Measurements from ENCODE around the gene EGFL6. TPM values are rescaled to one million over a fixed set of nuclear protein-coding genes. Genes with fewer than 3 reads are reported as not detected.
"Not testable (repeated sequence)": the region's sequence is repeated elsewhere in the genome, so short reads cannot be mapped to it uniquely, and the experiment has no call there.

The EGFL6 gene
- total RNA-seq, 2 experiments from 2014 or later = 14.2 to 15.6 TPM

DNA sequence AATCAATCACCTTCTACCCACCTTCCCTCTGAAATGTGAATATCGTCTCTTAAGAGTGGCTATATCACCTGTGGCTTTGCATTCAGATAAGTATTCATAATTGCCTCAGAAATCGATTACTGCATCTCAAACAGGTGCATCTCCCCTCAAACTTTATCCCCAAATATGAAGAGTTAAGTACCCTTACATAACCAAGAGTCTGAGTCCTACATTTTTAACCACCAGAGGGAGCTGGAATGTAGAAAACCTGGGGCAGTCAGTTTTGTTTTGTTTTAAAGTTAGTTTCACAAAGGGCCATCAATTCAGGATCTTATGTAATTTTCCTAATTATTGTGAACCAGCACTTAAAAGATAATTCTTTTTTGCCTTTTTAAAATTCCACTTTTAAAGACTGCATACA lies 89.2 kb downstream of the EGFL6 start:
- CTCF ChIA-PET = interaction anchor here (0.7 to 1.5 kb wide), 5 partner anchors 11 to 375 kb away, joined by 3 to 5 read pairs (median 4); no protein-coding TSS in a partner anchor
- Mint-ChIP-seq H3K4me1 (ENCODE audit: low read depth) (peaks cover 25% of the 10 kb centered on the region), H3K27me3 (ENCODE audit: low read depth) (no peaks in the 10 kb centered on the region), H3K27ac (no peak overlapping the region), H3K4me3 (no peak overlapping the region), H3K36me3 (ENCODE audit: low read depth) (peaks cover 15% of the 10 kb centered on the region), H3K9me3 (ENCODE audit: insufficient read depth) (no peaks in the 10 kb centered on the region)
- DNase-seq = peak; percentile 40
- POLR2A ChIA-PET = no interaction called here
- ATAC-seq = peak; percentile 51

DNA sequence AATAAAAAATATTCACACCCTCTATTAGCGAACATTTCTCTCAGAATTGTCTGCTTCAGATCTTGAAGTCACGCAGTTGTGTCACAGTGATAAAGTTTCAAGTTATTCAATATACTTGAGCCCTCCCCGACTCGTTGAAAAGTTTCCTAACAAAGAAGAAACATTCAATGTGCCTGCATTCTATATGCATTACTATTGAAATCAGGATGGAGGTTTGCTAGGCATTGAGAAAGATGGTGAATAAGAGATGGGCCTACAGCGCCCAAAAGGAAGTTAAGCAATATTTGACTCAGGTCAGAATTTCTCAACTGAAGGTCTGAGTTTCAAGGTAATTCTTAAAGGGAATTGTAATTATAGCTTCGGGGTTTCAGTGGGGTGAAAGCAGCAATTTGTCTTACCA lies 89.7 kb downstream of the EGFL6 start:
- ATAC-seq (no peak), DNase-seq (no peak)
- Mint-ChIP-seq H3K4me3 (no peak overlapping the region), H3K36me3 (ENCODE audit: low read depth) (peaks cover 17% of the 10 kb centered on the region), H3K9me3 (ENCODE audit: insufficient read depth) (no peaks in the 10 kb centered on the region), H3K4me1 (ENCODE audit: low read depth) (peaks cover 25% of the 10 kb centered on the region), H3K27me3 (ENCODE audit: low read depth) (no peaks in the 10 kb centered on the region), H3K27ac (no peak overlapping the region)
- ChIA-PET POLR2A (no interaction called here), CTCF (interaction anchor here (0.7 to 1.5 kb wide), 4 partner anchors 10 to 373 kb away, joined by 3 to 5 read pairs (median 4); no protein-coding TSS in a partner anchor)

DNA sequence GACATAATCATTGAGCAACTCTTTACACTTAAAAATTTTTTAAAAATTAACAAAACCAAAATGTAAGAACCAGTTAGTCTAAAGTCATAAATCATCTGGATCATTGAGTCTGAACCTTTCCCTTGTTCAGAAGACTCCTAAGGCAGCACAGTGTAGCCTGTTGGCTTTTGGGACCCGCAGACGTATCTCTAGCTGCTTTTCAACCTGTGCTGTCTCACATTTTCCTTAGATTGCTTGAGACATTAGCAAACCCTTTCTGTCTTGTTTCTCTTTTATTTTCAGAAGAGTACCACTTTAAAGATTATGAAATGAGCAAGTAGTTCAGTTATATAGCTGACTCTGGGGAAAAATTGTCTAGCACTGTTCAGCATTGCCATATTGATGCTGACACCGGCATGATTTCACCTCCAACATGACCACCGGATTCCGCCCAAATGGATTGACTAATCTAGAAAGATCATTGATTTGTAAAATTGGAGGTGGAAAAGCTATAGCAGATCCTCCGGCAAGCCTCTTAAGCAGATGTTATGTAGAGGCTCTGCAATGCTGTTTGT lies 92.4 kb downstream of the EGFL6 start:
- ChIA-PET POLR2A (interaction anchor here (0.7 to 0.8 kb wide), 2 partner anchors 8 to 36 kb away, joined by 3 read pairs; no protein-coding TSS in a partner anchor), CTCF (interaction anchor here (1.0 to 1.5 kb wide), 5 partner anchors 16 to 155 kb away, joined by 3 to 4 read pairs (median 3); partner anchors contain the start of genes OFD1 and TRAPPC2)
- Mint-ChIP-seq H3K4me1 (ENCODE audit: low read depth) (peaks cover 11% of the 10 kb centered on the region), H3K9me3 (ENCODE audit: insufficient read depth) (no peaks in the 10 kb centered on the region), H3K27ac (no peak overlapping the region), H3K36me3 (ENCODE audit: low read depth) (peaks cover 17% of the 10 kb centered on the region), H3K27me3 (ENCODE audit: low read depth) (no peaks in the 10 kb centered on the region), H3K4me3 (no peak overlapping the region)
- ATAC-seq (no peak), DNase-seq (no peak)

DNA sequence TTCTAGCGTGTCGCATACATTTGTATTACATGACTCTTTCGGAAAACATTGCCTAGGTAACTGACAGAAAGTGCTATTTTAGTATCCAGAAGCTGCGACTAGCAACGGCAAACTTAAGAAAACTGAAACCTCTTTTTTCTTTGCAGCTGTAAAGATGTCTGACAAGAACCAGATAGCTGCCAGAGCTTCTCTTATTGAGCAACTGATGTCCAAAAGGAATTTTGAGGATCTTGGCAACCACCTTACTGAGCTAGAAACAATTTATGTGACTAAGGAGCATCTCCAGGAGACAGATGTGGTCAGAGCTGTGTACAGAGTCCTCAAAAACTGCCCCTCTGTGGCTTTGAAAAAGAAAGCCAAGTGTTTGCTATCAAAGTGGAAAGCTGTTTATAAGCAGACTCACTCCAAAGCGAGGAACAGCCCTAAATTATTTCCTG lies 93.0 kb downstream of the EGFL6 start:
- no peak overlapping the region for H3K4me3 Mint-ChIP-seq

DNA sequence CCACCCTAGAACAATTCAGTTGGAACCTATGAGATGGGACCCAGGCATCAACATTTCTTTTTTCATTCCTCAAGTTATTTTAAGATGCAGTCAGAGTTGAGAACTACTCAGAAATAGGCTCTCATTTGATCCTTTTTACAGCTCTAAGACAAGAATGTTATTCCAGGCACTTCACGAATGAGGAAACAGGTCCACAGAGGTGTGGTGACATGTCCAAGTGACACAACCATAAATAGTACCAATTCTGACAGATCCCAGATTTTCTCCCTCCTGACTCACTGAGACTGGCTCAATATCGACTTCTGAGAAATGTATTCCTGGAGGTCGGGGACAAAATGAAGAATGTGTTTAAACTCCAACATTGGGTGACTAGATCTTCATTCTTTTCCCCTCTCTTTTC lies 94.6 kb downstream of the EGFL6 start:
- Mint-ChIP-seq H3K4me1 (ENCODE audit: low read depth) (peaks cover 2% of the 10 kb centered on the region), H3K9me3 (ENCODE audit: insufficient read depth) (no peaks in the 10 kb centered on the region), H3K4me3 (no peak overlapping the region), H3K36me3 (ENCODE audit: low read depth) (peaks cover 16% of the 10 kb centered on the region), H3K27ac (no peak overlapping the region), H3K27me3 (ENCODE audit: low read depth) (no peaks in the 10 kb centered on the region)
- no peak for DNase-seq
- no peak for ATAC-seq
- POLR2A ChIA-PET = no interaction called here
- CTCF ChIA-PET = no interaction called here

More for the DNA sequence above, 93.0 kb downstream of the EGFL6 start:
- Mint-ChIP-seq H3K27ac (no peak overlapping the region), H3K9me3 (ENCODE audit: insufficient read depth) (no peaks in the 10 kb centered on the region), H3K36me3 (ENCODE audit: low read depth) (peaks cover 16% of the 10 kb centered on the region), H3K4me1 (ENCODE audit: low read depth) (peaks cover 11% of the 10 kb centered on the region), H3K27me3 (ENCODE audit: low read depth) (no peaks in the 10 kb centered on the region)
- ChIA-PET CTCF (interaction anchor here (1.0 to 1.5 kb wide), 5 partner anchors 16 to 155 kb away, joined by 3 to 4 read pairs (median 3); partner anchors contain the start of genes OFD1 and TRAPPC2), POLR2A (interaction anchor here (0.7 to 0.8 kb wide), 2 partner anchors 7 to 36 kb away, joined by 3 read pairs; no protein-coding TSS in a partner anchor)
- ATAC-seq = no peak
- no peak for DNase-seq

DNA sequence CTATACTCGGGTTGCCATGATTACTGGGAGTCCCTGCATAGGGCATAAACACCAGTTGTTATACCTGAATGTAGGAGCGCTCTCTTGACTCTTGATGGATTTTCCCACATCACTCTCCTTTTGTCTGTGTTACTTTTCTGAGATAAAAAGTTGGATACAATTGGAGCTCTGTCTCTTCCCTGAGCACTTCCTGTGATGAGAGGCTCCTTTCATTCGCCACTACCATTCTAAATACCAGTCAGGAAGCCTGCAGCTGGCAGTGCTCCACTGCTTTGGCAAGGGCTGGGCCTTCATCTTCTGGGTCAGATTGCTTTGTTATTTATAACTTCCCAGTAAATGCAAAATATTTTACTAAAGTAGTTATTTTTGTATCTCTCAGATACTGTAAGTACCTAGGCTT lies 97.4 kb downstream of the EGFL6 start:
- H3K9me3 Mint-ChIP-seq (ENCODE audit: insufficient read depth) = no peaks in the 10 kb centered on the region
- peaks cover 16% of the 10 kb centered on the region for H3K36me3 Mint-ChIP-seq (ENCODE audit: low read depth)
- no peak overlapping the region for H3K27ac Mint-ChIP-seq
- H3K4me1 Mint-ChIP-seq (ENCODE audit: low read depth) = peaks cover 6% of the 10 kb centered on the region
- ChIA-PET POLR2A (interaction anchor here (0.5 kb wide), 1 partner anchor 46 kb away, joined by 3 read pairs; no protein-coding TSS in a partner anchor), CTCF (no interaction called here)
- no peaks in the 10 kb centered on the region for H3K27me3 Mint-ChIP-seq (ENCODE audit: low read depth)
- no peak for ATAC-seq
- H3K4me3 Mint-ChIP-seq = no peak overlapping the region
- DNase-seq = no peak

DNA sequence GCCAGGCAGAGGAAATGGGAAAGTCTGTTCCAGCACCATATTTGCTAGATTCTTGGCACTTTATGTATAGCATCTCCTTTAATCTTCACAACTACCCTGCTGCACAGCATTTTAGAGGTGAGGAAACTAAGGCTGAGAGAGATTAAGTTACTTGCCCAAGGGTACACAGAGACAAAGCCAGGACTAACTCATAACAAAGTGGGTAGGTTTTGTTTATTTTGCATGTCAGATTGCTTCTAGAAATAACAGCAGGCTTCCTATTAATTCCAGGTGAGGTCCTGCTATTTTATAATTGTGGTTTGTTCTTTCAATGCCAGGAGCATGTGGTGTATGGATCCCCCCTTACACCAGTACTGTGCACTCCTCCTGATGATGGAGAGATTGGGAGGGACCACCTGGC lies 98.5 kb downstream of the EGFL6 start:
- ChIA-PET POLR2A (no interaction called here), CTCF (no interaction called here)
- Mint-ChIP-seq H3K36me3 (ENCODE audit: low read depth) (peaks cover 13% of the 10 kb centered on the region), H3K27ac (no peak overlapping the region), H3K27me3 (ENCODE audit: low read depth) (no peaks in the 10 kb centered on the region), H3K9me3 (ENCODE audit: insufficient read depth) (no peaks in the 10 kb centered on the region), H3K4me1 (ENCODE audit: low read depth) (peaks cover 6% of the 10 kb centered on the region), H3K4me3 (no peak overlapping the region)
- no peak for ATAC-seq
- DNase-seq = no peak

DNA sequence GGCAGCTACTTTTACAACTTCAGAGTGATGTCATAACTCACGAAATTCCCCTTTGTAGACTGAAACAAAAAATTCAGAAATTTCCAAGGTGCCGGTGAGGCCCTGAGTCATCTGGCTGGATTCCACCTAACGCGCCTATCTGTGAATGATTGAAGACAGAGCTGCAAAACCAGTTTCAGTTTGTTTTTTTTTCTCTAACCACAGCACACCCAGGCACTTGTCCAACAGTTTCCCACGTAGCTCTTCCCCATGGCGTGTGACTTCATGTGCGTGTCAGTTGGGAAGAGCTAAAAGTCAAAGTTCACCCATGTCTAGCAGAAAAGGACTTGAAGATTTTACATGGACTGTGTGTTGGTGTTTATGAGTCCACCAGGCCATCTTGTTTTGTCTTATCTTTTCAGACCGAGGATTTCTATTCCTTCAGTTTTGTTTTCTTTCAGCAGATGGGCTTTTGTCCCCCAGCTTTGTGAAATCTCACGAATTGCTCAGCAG lies 99.9 kb downstream of the EGFL6 start:
- H3K4me1 Mint-ChIP-seq (ENCODE audit: low read depth) = peaks cover 6% of the 10 kb centered on the region
- peak overlapping the region; percentile 72 for H3K27ac Mint-ChIP-seq
- H3K27me3 Mint-ChIP-seq (ENCODE audit: low read depth) = no peaks in the 10 kb centered on the region
- DNase-seq = peak; percentile 29
- POLR2A ChIA-PET = interaction anchor here (1.1 to 2.1 kb wide), 3 partner anchors 7 to 66 kb away, joined by 3 to 7 read pairs (median 4); partner anchors contain the start of genes OFD1, RAB9A and TRAPPC2
- peak; percentile 49 for ATAC-seq
- H3K4me3 Mint-ChIP-seq = peak overlapping the region; percentile 15
- CTCF ChIA-PET = interaction anchor here (0.8 to 1.4 kb wide), 5 partner anchors 10 to 363 kb away, joined by 3 to 6 read pairs (median 4); partner anchors contain the start of genes OFD1, RAB9A and TRAPPC2
- no peaks in the 10 kb centered on the region for H3K9me3 Mint-ChIP-seq (ENCODE audit: insufficient read depth)
- H3K36me3 Mint-ChIP-seq (ENCODE audit: low read depth) = peaks cover 5% of the 10 kb centered on the region

DNA sequence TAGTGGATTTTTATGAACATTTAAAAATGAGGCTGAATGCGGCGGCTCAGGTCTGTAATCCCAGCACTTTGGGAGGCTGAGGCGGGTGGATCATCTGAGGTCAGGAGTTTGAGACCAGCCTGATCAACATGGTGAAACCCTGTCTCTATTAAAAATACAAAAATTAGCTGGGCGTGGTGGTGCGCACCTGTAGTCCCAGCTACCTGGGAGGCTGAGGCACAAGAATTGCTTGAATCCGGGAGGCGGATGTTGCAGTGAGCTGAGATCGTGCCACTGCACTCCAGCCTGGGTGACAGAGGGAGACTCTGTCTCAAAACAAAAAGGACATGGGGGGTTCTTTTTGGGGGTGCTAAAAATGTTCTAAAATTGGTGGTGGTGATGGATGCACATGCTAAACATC lies 100.4 kb downstream of the EGFL6 start:
- ChIA-PET CTCF (interaction anchor here (0.8 to 1.4 kb wide), 5 partner anchors 11 to 362 kb away, joined by 3 to 6 read pairs (median 4); partner anchors contain the start of genes OFD1, RAB9A and TRAPPC2), POLR2A (interaction anchor here (1.1 to 2.1 kb wide), 3 partner anchors 8 to 65 kb away, joined by 3 to 7 read pairs (median 4); partner anchors contain the start of genes OFD1, RAB9A and TRAPPC2)
- H3K9me3 Mint-ChIP-seq (ENCODE audit: insufficient read depth); H3K27me3 Mint-ChIP-seq (ENCODE audit: low read depth); H3K4me1 Mint-ChIP-seq (ENCODE audit: low read depth); H3K36me3 Mint-ChIP-seq (ENCODE audit: low read depth); H3K4me3 Mint-ChIP-seq; DNase-seq; ATAC-seq: not testable (repeated sequence)
- H3K27ac Mint-ChIP-seq = peak overlapping the region; percentile 72

DNA sequence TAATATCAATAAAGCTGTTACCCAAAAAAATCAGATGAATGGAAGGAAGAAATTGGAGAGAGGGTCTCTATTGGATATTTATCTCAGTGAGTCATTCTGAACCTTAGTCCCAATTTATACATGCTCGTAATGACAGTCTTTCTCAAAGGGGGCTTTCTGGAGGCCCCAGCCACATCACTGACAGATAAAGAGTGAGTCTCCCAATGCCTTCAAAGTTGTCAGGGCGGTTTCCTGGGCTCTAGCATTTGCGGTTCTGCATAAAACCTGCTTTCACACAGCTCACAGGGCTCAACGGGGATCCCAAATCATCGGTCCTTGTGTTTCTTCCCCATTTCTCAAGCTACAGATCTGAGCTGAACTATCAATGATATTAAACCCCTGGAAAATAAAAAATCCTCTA lies 100.8 kb downstream of the EGFL6 start:
- H3K9me3 Mint-ChIP-seq (ENCODE audit: insufficient read depth) = no peaks in the 10 kb centered on the region
- ATAC-seq (no peak), DNase-seq (no peak)
- peaks cover 5% of the 10 kb centered on the region for H3K36me3 Mint-ChIP-seq (ENCODE audit: low read depth)
- H3K4me1 Mint-ChIP-seq (ENCODE audit: low read depth) = peaks cover 6% of the 10 kb centered on the region
- H3K27me3 Mint-ChIP-seq (ENCODE audit: low read depth) = no peaks in the 10 kb centered on the region
- H3K4me3 Mint-ChIP-seq = no peak overlapping the region
- H3K27ac Mint-ChIP-seq = no peak overlapping the region
- ChIA-PET POLR2A (interaction anchor here (1.1 to 2.1 kb wide), 3 partner anchors 8 to 65 kb away, joined by 3 to 7 read pairs (median 4); partner anchors contain the start of genes OFD1, RAB9A and TRAPPC2), CTCF (interaction anchor here (1.3 to 1.4 kb wide), 2 partner anchors 11 to 18 kb away, joined by 4 to 6 read pairs; partner anchors contain the start of gene RAB9A)

DNA sequence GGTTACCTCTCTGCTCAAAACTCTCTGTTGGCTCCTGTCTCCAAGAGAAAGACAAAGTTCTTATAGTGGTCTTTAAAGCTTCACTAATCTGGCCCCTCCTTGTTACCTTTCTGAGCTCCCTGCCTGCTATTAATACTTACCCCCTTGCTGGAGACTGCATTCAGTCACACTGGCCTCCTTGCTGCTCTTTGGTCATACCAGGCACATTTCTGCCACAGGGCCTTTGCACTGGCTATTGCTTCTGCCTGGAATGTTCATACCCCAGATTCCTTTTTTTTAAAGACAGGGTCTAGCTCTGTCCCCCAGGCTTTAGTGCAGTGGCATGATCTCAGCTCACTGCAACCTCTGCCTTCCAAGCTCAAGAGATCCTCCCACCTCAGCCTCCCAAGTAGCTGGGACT lies 103.6 kb downstream of the EGFL6 start:
- Mint-ChIP-seq H3K4me3 (no peak overlapping the region), H3K4me1 (ENCODE audit: low read depth) (peaks cover 6% of the 10 kb centered on the region), H3K9me3 (ENCODE audit: insufficient read depth) (no peaks in the 10 kb centered on the region), H3K27ac (no peak overlapping the region), H3K27me3 (ENCODE audit: low read depth) (no peaks in the 10 kb centered on the region), H3K36me3 (ENCODE audit: low read depth) (peaks cover 5% of the 10 kb centered on the region)
- ChIA-PET CTCF (interaction anchor here (0.6 kb wide), 1 partner anchor 120 kb away, joined by 3 read pairs; no protein-coding TSS in a partner anchor), POLR2A (no interaction called here)
- ATAC-seq (no peak), DNase-seq (no peak)

DNA sequence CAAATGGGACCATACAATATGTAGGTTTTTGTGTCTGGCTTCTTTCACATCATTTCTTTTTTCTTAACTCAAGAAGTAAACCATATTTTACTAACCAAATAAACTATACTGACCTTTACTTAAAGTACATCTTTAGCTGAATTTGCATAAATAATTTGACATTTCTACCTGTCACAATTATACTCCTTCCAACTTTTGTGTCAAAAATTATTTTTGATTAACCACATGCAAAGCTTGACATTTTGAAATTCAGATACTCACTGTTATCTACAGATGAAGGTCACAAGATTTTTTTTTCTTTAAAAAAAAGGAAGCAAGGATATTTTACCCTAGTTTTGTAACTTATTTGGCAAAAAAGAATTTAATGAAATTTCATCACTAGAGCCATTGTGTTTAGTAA lies 107.5 kb downstream of the EGFL6 start:
- H3K27ac Mint-ChIP-seq = no peak overlapping the region
- H3K9me3 Mint-ChIP-seq (ENCODE audit: insufficient read depth) = no peaks in the 10 kb centered on the region
- no peak overlapping the region for H3K4me3 Mint-ChIP-seq
- H3K4me1 Mint-ChIP-seq (ENCODE audit: low read depth) = no peaks in the 10 kb centered on the region
- ChIA-PET CTCF (no interaction called here), POLR2A (no interaction called here)
- no peaks in the 10 kb centered on the region for H3K27me3 Mint-ChIP-seq (ENCODE audit: low read depth)
- DNase-seq (no peak), ATAC-seq (no peak)
- no peaks in the 10 kb centered on the region for H3K36me3 Mint-ChIP-seq (ENCODE audit: low read depth)

Data from activated CD8-positive, alpha-beta T cell treated with anti-CD3 and anti-CD28 coated beads, Interleukin-2, amount 10 ng/mL, durations not matched to agents 7 days and 5 days (primary cell).